Fibroblast of skin of left quadriceps (primary cell): Measurements from ENCODE around the gene MGRN1.

Experiments used
- DNase-seq, 2 experiments: peaks; one replicate each; pipeline ENCODE4 v3.0.0-alpha.2; 2013; ENCODE audit warnings: low read depth in 2 of 2

Gene MGRN1

GRCh38 chr16:4604401-4604800 lies 20.2 kb upstream of the MGRN1 start:
- DNase-seq, result no peak

DNA sequence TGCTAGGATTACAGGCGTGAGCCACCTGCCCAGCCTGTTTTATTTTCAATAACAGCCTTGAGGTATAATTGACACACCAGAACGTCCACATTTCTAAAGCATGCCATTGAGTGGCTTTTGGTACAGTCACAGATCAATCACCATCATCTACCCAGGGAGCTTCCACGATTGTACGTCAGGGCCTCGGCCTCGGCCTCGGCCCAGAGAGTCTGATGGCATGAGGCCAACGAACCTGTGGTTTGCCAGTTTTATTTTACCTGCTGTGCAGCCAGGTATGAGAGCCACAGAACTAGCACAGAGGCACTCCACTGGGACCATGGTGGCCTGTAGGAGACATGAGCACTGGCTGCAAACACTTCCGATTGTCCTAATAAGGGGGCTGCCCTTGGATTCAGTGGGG lies 18.3 kb upstream of the MGRN1 start:
- DNase-seq, result no peak

- DNase-seq, result no peak
Measured at GRCh38 chr16:4607841-4608703, 16.6 kb upstream of the MGRN1 start.

DNA sequence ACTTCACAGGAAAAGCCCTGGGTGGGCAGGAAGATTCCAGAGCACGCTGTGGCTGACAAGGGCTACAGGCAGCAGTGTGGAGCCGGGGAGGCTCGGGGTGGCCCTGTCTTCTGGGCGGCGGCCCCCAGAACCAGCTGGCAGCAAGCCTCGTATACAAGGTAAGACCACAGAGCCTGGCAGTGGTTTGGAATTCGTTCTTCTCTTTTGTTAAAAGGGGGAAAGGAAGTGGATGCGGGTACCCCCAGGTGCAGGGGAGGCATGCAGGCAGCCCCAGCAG lies 16.0 kb upstream of the MGRN1 start:
- no peak for DNase-seq

DNA sequence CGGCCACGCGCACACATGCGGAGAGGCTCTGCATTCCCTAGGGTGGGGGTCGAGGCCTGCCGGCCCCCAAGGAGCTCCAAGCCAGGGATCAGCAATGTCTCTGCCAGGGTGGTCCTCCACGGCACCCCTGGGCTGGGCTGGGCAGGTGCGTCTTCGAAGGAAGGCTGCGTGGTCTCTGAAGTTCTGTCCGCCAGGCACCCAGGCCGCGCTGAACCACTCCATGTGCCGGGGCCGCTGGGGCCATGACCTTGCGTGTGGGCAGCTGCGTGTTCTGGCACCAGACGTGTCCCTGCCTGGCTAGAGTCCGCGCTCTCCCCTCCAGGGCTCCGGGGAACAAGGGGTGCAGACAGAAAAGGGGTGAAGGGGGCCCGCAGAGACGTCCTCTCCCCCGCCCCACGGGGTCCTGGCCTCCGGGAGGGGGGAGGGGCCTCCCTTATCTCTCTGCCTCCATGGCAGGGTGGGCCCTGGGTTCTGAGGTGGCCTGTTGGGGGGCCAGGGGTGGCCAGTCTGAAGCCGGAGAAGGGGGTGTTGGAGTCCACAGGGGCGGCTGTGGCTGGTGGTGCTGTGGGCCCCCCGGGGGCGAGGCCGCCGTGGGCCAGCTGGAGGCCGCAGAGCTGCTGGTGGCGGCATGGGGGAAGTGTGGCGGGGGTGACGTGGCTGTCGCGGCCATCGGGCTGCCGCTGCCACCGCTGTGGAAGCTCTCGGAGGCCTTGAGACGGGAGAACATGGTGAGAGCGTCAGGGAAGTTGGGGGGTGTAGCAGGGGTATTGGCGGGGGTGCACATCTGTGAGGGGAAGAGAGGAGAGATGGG lies 15.2 kb upstream of the MGRN1 start:
- DNase-seq, result no peak

DNA sequence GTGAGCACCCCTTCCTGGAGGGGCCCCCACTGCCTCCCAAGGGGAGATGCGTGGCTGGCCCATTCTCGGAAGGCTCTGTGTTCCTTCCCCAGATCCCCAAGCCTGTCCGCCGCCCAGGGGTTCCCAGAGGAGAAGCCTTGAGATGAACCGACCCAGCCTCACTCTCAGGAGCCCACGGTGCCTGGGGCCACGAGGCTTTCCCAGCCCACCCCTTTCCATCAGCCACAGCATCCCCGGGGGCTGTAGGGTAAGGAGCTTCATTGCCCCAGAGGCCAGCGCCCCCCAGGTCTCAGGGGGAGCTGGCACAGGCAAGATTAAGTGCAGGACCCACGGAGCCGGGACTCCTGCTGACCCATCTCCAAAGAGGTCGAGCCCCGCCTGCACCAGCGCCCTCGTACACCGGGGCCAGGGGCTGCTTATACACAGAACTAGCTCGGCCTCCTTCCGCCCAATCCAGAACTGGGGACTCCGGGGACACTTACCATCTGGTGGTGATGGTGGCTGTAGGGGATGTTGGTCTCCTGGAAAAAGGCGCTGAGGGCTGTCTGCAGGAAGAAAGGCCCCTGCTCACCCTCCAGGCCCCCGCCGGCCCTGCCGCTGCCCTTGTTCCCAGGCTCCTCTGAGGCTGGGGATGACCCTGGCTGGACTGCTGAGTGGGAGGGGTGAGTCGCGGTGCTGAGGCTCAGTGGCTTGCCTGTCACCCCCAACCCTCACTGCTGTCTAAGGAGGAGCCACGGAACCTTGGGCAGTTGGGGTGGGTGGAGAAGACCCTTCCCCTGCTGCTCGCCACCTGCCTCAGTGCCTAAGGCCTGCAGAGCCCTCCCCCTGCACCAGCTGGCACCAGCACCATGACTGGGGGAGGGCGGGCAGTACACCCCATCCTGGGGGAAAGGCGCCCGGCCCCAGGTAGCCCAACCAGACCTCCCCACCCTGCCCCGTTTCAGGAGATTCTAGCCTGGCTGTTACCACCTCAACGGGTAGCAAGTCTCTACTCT lies 14.3 kb upstream of the MGRN1 start:
- no peak for DNase-seq

DNA sequence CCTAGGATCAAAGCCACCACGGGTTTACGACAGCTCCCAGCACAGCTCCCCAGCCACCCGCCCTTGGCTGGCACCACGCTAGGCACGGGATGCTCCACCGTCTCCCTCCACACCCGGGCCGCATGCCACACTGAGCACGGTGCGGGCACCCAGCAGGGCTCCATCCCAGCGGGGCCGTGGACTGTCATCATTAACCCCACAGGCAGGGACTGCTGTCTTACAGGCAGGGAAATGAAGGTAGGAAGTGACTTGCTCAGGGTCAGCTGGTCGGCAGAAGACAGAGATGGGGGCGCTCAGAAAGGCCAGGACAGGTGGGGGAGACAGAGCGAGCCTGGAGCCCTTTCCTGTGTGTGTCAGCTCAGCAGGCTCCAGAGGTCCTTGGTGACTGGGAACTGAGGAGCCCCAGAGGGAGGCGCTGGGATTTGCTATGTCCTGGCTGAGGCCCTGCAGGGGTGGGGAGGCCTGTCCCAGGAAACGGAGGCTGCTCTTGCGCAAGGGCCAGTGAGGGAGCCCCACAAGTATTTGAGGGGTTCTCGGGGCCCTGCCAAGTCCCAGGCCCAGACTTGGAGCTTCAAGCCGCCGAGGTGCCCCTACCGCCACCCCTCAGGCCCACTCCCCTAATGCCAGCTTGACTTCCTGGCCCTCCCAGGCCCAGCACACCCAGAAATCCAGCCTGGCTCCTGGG lies 13.1 kb upstream of the MGRN1 start:
- no peak for DNase-seq

- no peak for DNase-seq
Measured at GRCh38 chr16:4612474-4612931, 12.1 kb upstream of the MGRN1 start.

- DNase-seq, result no peak
Measured at GRCh38 chr16:4612977-4613635, 11.5 kb upstream of the MGRN1 start.

- DNase-seq, result no peak
Measured at GRCh38 chr16:4613636-4614570, 10.7 kb upstream of the MGRN1 start.

GRCh38 chr16:4614571-4615383 lies 9.8 kb upstream of the MGRN1 start, which contains the start of gene UBALD1:
Gene UBALD1 (minus strand): TSS chr16:4614888. CDS start chr16:4614797, 91 bp downstream.
- DNase-seq, result peak; percentile 76 to 79

- DNase-seq, result no peak
Measured at GRCh38 chr16:4615384-4616046, 9.1 kb upstream of the MGRN1 start.

- peak; percentile 100 for DNase-seq
Measured at GRCh38 chr16:4616047-4616811, 8.4 kb upstream of the MGRN1 start.

DNA sequence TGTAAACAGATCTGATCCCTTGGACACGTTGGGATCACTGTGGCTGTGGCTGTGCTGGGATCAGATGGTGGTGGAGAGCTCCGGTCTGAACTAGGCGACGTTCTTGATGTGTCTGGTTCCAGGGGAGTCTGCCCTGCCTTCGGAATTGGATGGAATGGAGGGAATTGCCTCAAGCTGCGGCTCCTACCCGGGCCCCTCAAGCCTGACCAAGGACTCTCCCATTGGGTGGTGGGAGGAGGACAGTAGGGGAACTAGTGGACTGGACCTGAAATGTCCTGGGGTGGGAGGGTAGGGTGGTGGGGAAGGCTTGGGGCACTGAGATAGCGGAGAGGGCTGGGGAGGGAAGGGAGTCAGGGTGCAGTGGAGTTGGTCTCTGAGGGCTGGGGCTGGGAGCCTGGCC lies 6.7 kb upstream of the MGRN1 start:
- DNase-seq, result no peak

DNA sequence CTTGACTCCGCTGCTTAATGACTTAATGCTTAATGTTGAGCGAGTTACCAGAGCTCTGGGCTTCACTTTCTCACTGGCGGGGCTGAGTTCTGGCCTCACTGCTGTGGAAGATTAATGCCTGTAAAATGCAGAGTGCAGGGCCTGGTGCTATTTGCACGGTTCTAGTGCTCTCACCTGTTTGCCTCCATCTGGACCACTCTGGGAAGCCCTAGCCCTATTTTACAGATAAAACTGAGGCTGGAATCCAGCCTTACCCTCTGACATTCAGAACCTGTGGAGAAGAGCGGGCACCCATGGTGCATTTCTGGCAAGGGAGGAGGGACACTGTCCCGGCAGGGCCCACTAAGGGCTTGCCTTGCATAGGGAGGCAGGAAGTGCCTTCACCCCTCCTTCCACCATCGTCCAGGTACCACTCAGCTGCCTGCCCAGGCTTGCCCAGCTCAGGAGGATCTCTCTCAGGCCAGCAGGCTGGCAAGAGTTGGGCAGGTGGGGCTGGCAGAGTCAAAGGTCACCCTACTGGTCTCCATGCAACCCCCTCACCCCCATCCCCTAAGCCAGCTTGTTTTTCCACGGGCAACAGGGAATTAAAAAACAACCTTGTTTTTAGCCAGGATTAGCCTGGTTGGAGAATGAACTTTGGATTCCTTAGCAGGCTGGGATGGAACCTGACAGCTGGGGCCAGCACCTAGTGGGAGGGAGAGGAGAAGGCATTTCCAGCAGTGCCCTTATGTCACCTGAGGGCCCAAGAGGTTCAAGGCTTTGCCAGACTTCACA lies 5.8 kb upstream of the MGRN1 start:
- no peak for DNase-seq

- no peak for DNase-seq
Measured at GRCh38 chr16:4623593-4623992, 1.0 kb upstream of the MGRN1 start.
